ENCODE measurements around the gene MYH3. TPM values are rescaled to one million over a fixed set of nuclear protein-coding genes. Genes with fewer than 3 reads are reported as not detected.

MYH3 gene
- total RNA-seq, 6 donors from 2014 or later = 1.5 to 9.4 (median 1.9) TPM

GRCh38 chr17:10620823-10621222 lies 36.3 kb downstream of the MYH3 start:
- peaks cover 0 to 2% (median 0%) of the 10 kb centered on the region in 4 donors for H3K4me1 ChIP-seq
- H3K27me3 ChIP-seq = no peaks in the 10 kb centered on the region
- H3K4me3 ChIP-seq = no peak overlapping the region
- 49 to 65% methylated on average over 4 of the region's 4 CpGs for WGBS, 2 donors
- H3K36me3 ChIP-seq = no peaks in the 10 kb centered on the region
- H3K27ac ChIP-seq = no peak overlapping the region
- ATAC-seq (ENCODE audit: low FRiP score in 2 of 2) (no peak), DNase-seq (no peak)
- TF ChIP-seq EP300 (IDR thresholded peaks at IDR 0.05) (no peak), POLR2A (IDR thresholded peaks at IDR 0.05) (no peak), CTCF (IDR thresholded peaks at IDR 0.05) (no peak), POLR2AphosphoS5 (IDR thresholded peaks at IDR 0.05) (no peak)
- H3K9me3 ChIP-seq = no peaks in the 10 kb centered on the region

GRCh38 chr17:10618202-10618635 lies 38.9 kb downstream of the MYH3 start:
- Histone ChIP-seq H3K36me3 (no peaks in the 10 kb centered on the region), H3K27me3 (no peaks in the 10 kb centered on the region), H3K9me3 (no peaks in the 10 kb centered on the region), H3K27ac (no peak overlapping the region), H3K4me1 (peaks cover 0 to 2% (median 0%) of the 10 kb centered on the region in 4 donors), H3K4me3 (no peak overlapping the region)
- DNase-seq = peak; percentile 54 to 66
- 13 to 18% methylated on average over 6 to 7 of the region's 7 CpGs for WGBS, 2 donors
- ATAC-seq (ENCODE audit: low FRiP score in 2 of 2) = peak; percentile 84 to 86
- TF ChIP-seq POLR2A (IDR thresholded peaks at IDR 0.05) (no peak), CTCF (IDR thresholded peaks at IDR 0.05) (peak; percentile 45 to 73 (median 66)), EP300 (IDR thresholded peaks at IDR 0.05) (no peak)

GRCh38 chr17:10617120-10617505 lies 40.0 kb downstream of the MYH3 start:
- Histone ChIP-seq H3K4me3 (no peak overlapping the region), H3K27me3 (no peaks in the 10 kb centered on the region), H3K9me3 (no peaks in the 10 kb centered on the region), H3K4me1 (peaks cover 0 to 2% (median 0%) of the 10 kb centered on the region in 4 donors), H3K36me3 (no peaks in the 10 kb centered on the region), H3K27ac (no peak overlapping the region)
- no peak for TF ChIP-seq POLR2AphosphoS5 (IDR thresholded peaks at IDR 0.05)
- TF ChIP-seq EP300 (IDR thresholded peaks at IDR 0.05) = no peak
- no peak for TF ChIP-seq POLR2A (IDR thresholded peaks at IDR 0.05)
- TF ChIP-seq CTCF (IDR thresholded peaks at IDR 0.05) = no peak
- ATAC-seq (ENCODE audit: low FRiP score in 2 of 2) = no peak
- 76 to 91% methylated on average over 6 of the region's 6 CpGs for WGBS, 2 donors
- DNase-seq = no peak

- WGBS, 2 donors = 41 to 44% methylated on average over 9 of the region's 9 CpGs
- H3K9me3 ChIP-seq = no peaks in the 10 kb centered on the region
- H3K27ac ChIP-seq = no peak overlapping the region
- no peaks in the 10 kb centered on the region for H3K36me3 ChIP-seq
- H3K27me3 ChIP-seq = no peaks in the 10 kb centered on the region
- ATAC-seq (ENCODE audit: low FRiP score in 2 of 2) (peak; percentile 79 to 80), DNase-seq (peak in 1 of 2 donors; percentile 64)
- peaks cover 0 to 2% (median 0%) of the 10 kb centered on the region in 4 donors for H3K4me1 ChIP-seq
- H3K4me3 ChIP-seq = no peak overlapping the region
- no peak for TF ChIP-seq POLR2AphosphoS5 (IDR thresholded peaks at IDR 0.05)
- TF ChIP-seq CTCF (IDR thresholded peaks at IDR 0.05) = peak; percentile 84 to 98 (median 89)
Measured at GRCh38 chr17:10616502-10617119, 40.5 kb downstream of the MYH3 start.
